ENCODE data around the gene MSI2.
A peak's percentile ranks its signal among the peaks of the same experiment; 100 is the strongest.

MSI2 gene

GRCh38 chr17:57540596-57540995 lies 284.3 kb downstream of the MSI2 start:
- H3K27ac Mint-ChIP-seq, result peak overlapping the region; percentile 71
- no peaks in the 10 kb centered on the region for H3K27me3 Mint-ChIP-seq
- H3K4me3 Mint-ChIP-seq, result no peak overlapping the region
- ATAC-seq (ENCODE audit: low read depth) (no peak), DNase-seq (ENCODE audit: low spot score in 2 of 2) (no peak)
- H3K36me3 Mint-ChIP-seq, result peaks cover 5% of the 10 kb centered on the region
- no peaks in the 10 kb centered on the region for H3K9me3 Mint-ChIP-seq
- peaks cover 23% of the 10 kb centered on the region for H3K4me1 Mint-ChIP-seq

- H3K9me3 Mint-ChIP-seq, result no peaks in the 10 kb centered on the region
- H3K27ac Mint-ChIP-seq, result peak overlapping the region; percentile 71
- no peak for ATAC-seq (ENCODE audit: low read depth)
- H3K27me3 Mint-ChIP-seq, result no peaks in the 10 kb centered on the region
- H3K36me3 Mint-ChIP-seq, result peaks cover 5% of the 10 kb centered on the region
- H3K4me1 Mint-ChIP-seq, result peaks cover 23% of the 10 kb centered on the region
- no peak overlapping the region for H3K4me3 Mint-ChIP-seq
- no peak for DNase-seq (ENCODE audit: low spot score in 2 of 2)
Observed at GRCh38 chr17:57541049-57541448, 284.7 kb downstream of the MSI2 start.

- Mint-ChIP-seq H3K36me3 (peaks cover 5% of the 10 kb centered on the region), H3K9me3 (no peaks in the 10 kb centered on the region), H3K27me3 (no peaks in the 10 kb centered on the region), H3K4me3 (no peak overlapping the region), H3K27ac (no peak overlapping the region), H3K4me1 (peaks cover 20% of the 10 kb centered on the region)
- ATAC-seq (ENCODE audit: low read depth), result no peak
- no peak for DNase-seq (ENCODE audit: low spot score in 2 of 2)
Observed at GRCh38 chr17:57541472-57542394, 285.4 kb downstream of the MSI2 start.

GRCh38 chr17:57542510-57542909 lies 286.2 kb downstream of the MSI2 start:
- Mint-ChIP-seq H3K4me1 (peaks cover 23% of the 10 kb centered on the region), H3K27ac (no peak overlapping the region)
- ATAC-seq (ENCODE audit: low read depth), result no peak

GRCh38 chr17:57543230-57543629 lies 286.9 kb downstream of the MSI2 start:
- no peaks in the 10 kb centered on the region for H3K9me3 Mint-ChIP-seq
- peak overlapping the region; percentile 28 for H3K27ac Mint-ChIP-seq
- no peak for DNase-seq (ENCODE audit: low spot score in 2 of 2)
- peaks cover 6% of the 10 kb centered on the region for H3K36me3 Mint-ChIP-seq
- H3K4me1 Mint-ChIP-seq, result peaks cover 25% of the 10 kb centered on the region
- no peak overlapping the region for H3K4me3 Mint-ChIP-seq
- ATAC-seq (ENCODE audit: low read depth), result no peak
- H3K27me3 Mint-ChIP-seq, result no peaks in the 10 kb centered on the region

More at GRCh38 chr17:57542510-57542909, 286.2 kb downstream of the MSI2 start:
- no peak overlapping the region for H3K4me3 Mint-ChIP-seq
- H3K27me3 Mint-ChIP-seq, result no peaks in the 10 kb centered on the region
- H3K9me3 Mint-ChIP-seq, result no peaks in the 10 kb centered on the region
- DNase-seq (ENCODE audit: low spot score in 2 of 2), result no peak
- H3K36me3 Mint-ChIP-seq, result peaks cover 6% of the 10 kb centered on the region

DNA sequence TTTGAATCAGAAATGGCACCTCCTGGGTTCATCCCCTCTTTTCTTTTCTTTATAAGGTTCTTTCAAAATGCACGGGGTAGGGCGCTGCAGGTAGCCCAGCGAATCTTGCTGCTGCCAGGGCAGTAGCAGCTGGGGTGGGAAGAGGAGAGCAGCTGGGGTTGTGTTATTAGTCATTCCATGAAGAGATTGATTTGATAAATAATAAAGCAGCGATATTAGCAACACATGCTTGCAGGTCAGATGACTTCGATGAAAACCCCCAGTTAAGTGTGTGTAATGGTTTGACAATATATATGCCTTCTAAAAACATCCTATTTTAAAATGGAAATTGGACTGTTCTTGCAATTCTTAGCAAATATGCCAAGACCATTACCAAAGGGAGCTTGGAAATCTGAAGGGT lies 288.1 kb downstream of the MSI2 start:
- no peaks in the 10 kb centered on the region for H3K27me3 Mint-ChIP-seq
- ATAC-seq (ENCODE audit: low read depth), result no peak
- H3K27ac Mint-ChIP-seq, result peak overlapping the region; percentile 28

GRCh38 chr17:57544834-57545463 lies 288.6 kb downstream of the MSI2 start:
- H3K27me3 Mint-ChIP-seq, result no peaks in the 10 kb centered on the region
- H3K27ac Mint-ChIP-seq, result no peak overlapping the region
- peaks cover 6% of the 10 kb centered on the region for H3K36me3 Mint-ChIP-seq

More for the DNA sequence above, 288.1 kb downstream of the MSI2 start:
- no peaks in the 10 kb centered on the region for H3K9me3 Mint-ChIP-seq
- peaks cover 30% of the 10 kb centered on the region for H3K4me1 Mint-ChIP-seq
- no peak for DNase-seq (ENCODE audit: low spot score in 2 of 2)
- peaks cover 6% of the 10 kb centered on the region for H3K36me3 Mint-ChIP-seq
- H3K4me3 Mint-ChIP-seq, result no peak overlapping the region

GRCh38 chr17:57545731-57546342 lies 289.5 kb downstream of the MSI2 start:
- DNase-seq (ENCODE audit: low spot score in 2 of 2), result no peak
- peak overlapping the region; percentile 75 for H3K27ac Mint-ChIP-seq
- H3K4me1 Mint-ChIP-seq, result peaks cover 32% of the 10 kb centered on the region
- ATAC-seq (ENCODE audit: low read depth), result no peak
- H3K4me3 Mint-ChIP-seq, result no peak overlapping the region
- no peaks in the 10 kb centered on the region for H3K27me3 Mint-ChIP-seq
- H3K36me3 Mint-ChIP-seq, result peaks cover 5% of the 10 kb centered on the region
- H3K9me3 Mint-ChIP-seq, result no peaks in the 10 kb centered on the region

More at GRCh38 chr17:57544834-57545463, 288.6 kb downstream of the MSI2 start:
- no peak for DNase-seq (ENCODE audit: low spot score in 2 of 2)
- no peak overlapping the region for H3K4me3 Mint-ChIP-seq
- peaks cover 33% of the 10 kb centered on the region for H3K4me1 Mint-ChIP-seq
- H3K9me3 Mint-ChIP-seq, result no peaks in the 10 kb centered on the region
- no peak for ATAC-seq (ENCODE audit: low read depth)

- no peak for DNase-seq (ENCODE audit: low spot score in 2 of 2)
- peaks cover 46% of the 10 kb centered on the region for H3K4me1 Mint-ChIP-seq
- no peak for ATAC-seq (ENCODE audit: low read depth)
- peak overlapping the region; percentile 97 for H3K27ac Mint-ChIP-seq
- H3K4me3 Mint-ChIP-seq, result peak overlapping the region; percentile 43
- H3K27me3 Mint-ChIP-seq, result no peaks in the 10 kb centered on the region
- peaks cover 1% of the 10 kb centered on the region for H3K36me3 Mint-ChIP-seq
- no peaks in the 10 kb centered on the region for H3K9me3 Mint-ChIP-seq
Observed at GRCh38 chr17:57548421-57549410, 292.4 kb downstream of the MSI2 start.

GRCh38 chr17:57549468-57549867 lies 293.1 kb downstream of the MSI2 start:
- no peak for ATAC-seq (ENCODE audit: low read depth)
- H3K36me3 Mint-ChIP-seq, result peaks cover 1% of the 10 kb centered on the region
- H3K4me1 Mint-ChIP-seq, result peaks cover 46% of the 10 kb centered on the region
- DNase-seq (ENCODE audit: low spot score in 2 of 2), result no peak
- H3K4me3 Mint-ChIP-seq, result no peak overlapping the region
- peak overlapping the region; percentile 97 for H3K27ac Mint-ChIP-seq
- H3K27me3 Mint-ChIP-seq, result no peaks in the 10 kb centered on the region
- H3K9me3 Mint-ChIP-seq, result no peaks in the 10 kb centered on the region

GRCh38 chr17:57550016-57550415 lies 293.7 kb downstream of the MSI2 start:
- no peak for ATAC-seq (ENCODE audit: low read depth)
- Mint-ChIP-seq H3K27ac (peak overlapping the region; percentile 97), H3K4me3 (no peak overlapping the region), H3K36me3 (peaks cover 1% of the 10 kb centered on the region), H3K4me1 (peaks cover 46% of the 10 kb centered on the region), H3K27me3 (no peaks in the 10 kb centered on the region), H3K9me3 (no peaks in the 10 kb centered on the region)
- no peak for DNase-seq (ENCODE audit: low spot score in 2 of 2)

DNA sequence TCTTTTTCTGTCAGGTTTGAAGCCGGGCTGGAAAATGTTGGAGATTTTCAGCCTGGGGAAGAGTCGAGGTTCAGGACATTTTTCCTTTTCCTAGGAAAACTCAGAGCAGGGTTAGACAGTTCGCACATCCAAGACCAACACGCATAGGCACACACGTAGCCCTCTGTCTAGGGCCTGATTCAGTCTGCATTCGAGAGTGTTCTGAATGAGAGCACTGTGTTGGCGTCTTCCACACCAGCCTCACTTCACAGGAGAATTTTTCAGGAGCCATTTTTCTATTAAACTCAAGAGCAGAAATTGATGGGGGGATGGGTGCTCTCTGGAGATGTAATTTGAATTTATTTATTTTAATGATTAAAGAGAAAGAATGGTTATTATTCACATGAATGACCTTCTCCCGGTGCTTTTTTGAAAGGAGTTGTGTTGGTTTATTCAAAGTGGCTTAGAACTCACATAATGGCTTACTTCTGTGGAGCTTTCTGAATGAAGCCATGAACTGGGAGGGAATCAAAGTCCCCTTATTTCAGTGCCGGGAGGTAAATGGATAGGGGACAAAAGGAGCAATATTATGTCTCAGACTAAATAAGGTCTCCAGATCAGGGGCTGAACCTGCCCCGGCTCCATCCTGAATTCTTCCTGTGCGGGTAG lies 294.5 kb downstream of the MSI2 start:
- no peak for ATAC-seq (ENCODE audit: low read depth)
- Mint-ChIP-seq H3K27me3 (no peaks in the 10 kb centered on the region), H3K9me3 (no peaks in the 10 kb centered on the region), H3K27ac (peak overlapping the region; percentile 97), H3K4me3 (peak overlapping the region; percentile 78), H3K36me3 (peaks cover 1% of the 10 kb centered on the region), H3K4me1 (peaks cover 51% of the 10 kb centered on the region)
- DNase-seq (ENCODE audit: low spot score in 2 of 2), result no peak

Measured in memory B cell (primary cell).